Tibial nerve (tissue), 4 donors: ENCODE measurements around the gene SNTB2.

Experiments
- CTCF ChIP-seq, 5 experiments: fragments of 200-600 bp in 3 of 5; fragments of 450-650 bp in 2 of 5; sonication (generic) in 3 of 5; IDR thresholded peaks; one replicate each; pipeline ENCODE4 v1.5.1; 2016 to 2019; ENCODE audit warnings: antibody characterized with exemption in 5 of 5, mild to moderate bottlenecking in 3 of 5, moderate library complexity in 2 of 5
- EP300 ChIP-seq, 2 donors: sonication (generic); formaldehyde crosslinking; IDR thresholded peaks; one replicate each; pipeline ENCODE4 v1.6.1; 2017; ENCODE audit warnings: antibody characterized with exemption in 2 of 2, mild to moderate bottlenecking in 1 of 2

DNA sequence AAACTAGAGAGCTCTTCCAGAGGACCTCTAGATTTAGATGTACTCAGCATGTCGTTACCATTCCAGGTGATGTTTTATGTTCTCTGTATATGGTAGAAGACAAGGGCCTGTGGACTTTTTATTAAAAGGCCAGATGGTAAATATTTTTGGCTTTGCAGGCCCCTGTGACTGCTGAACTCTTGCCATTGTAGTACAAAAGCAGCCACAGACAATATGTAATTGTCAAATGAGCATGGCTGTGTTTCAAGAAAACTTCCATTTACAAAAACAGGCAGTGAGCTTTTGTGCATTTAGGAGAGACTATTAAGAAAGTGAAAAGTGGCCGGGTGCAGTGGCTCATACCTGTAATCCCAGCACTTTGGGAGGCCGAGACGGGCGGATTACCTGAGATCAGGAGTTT, 157.2 kb downstream of the SNTB2 start:
- TF ChIP-seq EP300 (IDR thresholded peaks at IDR 0.05) (no peak), CTCF (IDR thresholded peaks at IDR 0.05) (no peak)
